Astrocyte (in vitro differentiated cells and primary cell): ENCODE results near the gene PTPMT1. TPM values are rescaled to one million over a fixed set of nuclear protein-coding genes. Genes with fewer than 3 reads are reported as not detected.

Experiments used
- DNase-seq: peaks from one replicate; pipeline ENCODE4 v3.0.0-alpha.2; 2010; ENCODE audit warnings: low read depth
- FAIRE-seq: peaks from 2 replicates; lab custom pipeline; 2011; peaks lifted over from hg19 to GRCh38; lab: Jason Lieb, UNC
- H2AFZ ChIP-seq: 2 replicates; pipeline ENCODE4 v1.6.0; 2012; ENCODE audit warnings: low read depth, low read length, inconsistent platforms
- H3K27ac ChIP-seq: 2 replicates; pipeline ENCODE4 v1.5.1; 2011; ENCODE audit warnings: low read depth, low read length, inconsistent platforms
- H3K27me3 ChIP-seq: 2 replicates; pipeline ENCODE4 v1.6.0; 2011; ENCODE audit warnings: low read length, inconsistent platforms; ENCODE audit not compliant: insufficient read depth
- H3K36me3 ChIP-seq: 2 replicates; pipeline ENCODE4 v1.5.1; 2011; ENCODE audit warnings: low read length, inconsistent platforms; ENCODE audit not compliant: insufficient read depth
- H3K4me1 ChIP-seq: 2 replicates; pipeline ENCODE4 v1.5.1; 2011; ENCODE audit warnings: low read length, inconsistent platforms; ENCODE audit not compliant: insufficient read depth
- H3K4me2 ChIP-seq: 2 replicates; pipeline ENCODE4 v1.6.0; 2012; ENCODE audit warnings: low read length, inconsistent platforms
- H3K4me3 ChIP-seq: 2 replicates; pipeline ENCODE4 v1.5.1; 2011; ENCODE audit warnings: low read depth, mild to moderate bottlenecking, low read length, inconsistent platforms; ENCODE audit not compliant: insufficient read depth
- H3K79me2 ChIP-seq: 2 replicates; pipeline ENCODE4 v1.6.0; 2012; ENCODE audit warnings: mild to moderate bottlenecking, low read length, inconsistent platforms; ENCODE audit not compliant: insufficient read depth
- H3K9ac ChIP-seq: 2 replicates; pipeline ENCODE4 v1.6.0; 2012; ENCODE audit warnings: mild to moderate bottlenecking, low read length, inconsistent platforms
- H3K9me3 ChIP-seq: 2 replicates; pipeline ENCODE4 v1.5.1; 2012; ENCODE audit warnings: low read depth, mild to moderate bottlenecking, low read length, inconsistent platforms; ENCODE audit not compliant: insufficient read depth
- H4K20me1 ChIP-seq: 2 replicates; pipeline ENCODE4 v1.6.0; 2012; ENCODE audit warnings: low read length, inconsistent platforms; ENCODE audit not compliant: insufficient read depth
- H3K27ac Mint-ChIP-seq: one replicate; pipeline ENCODE4 v1.8.0; 2021; ENCODE audit warnings: mild to moderate bottlenecking, mixed read lengths; ENCODE audit not compliant: unreplicated experiment
- H3K27me3 Mint-ChIP-seq: one replicate; pipeline ENCODE4 v1.8.0; 2021; ENCODE audit warnings: low read depth, mixed read lengths; ENCODE audit not compliant: unreplicated experiment
- H3K36me3 Mint-ChIP-seq: one replicate; pipeline ENCODE4 v1.8.0; 2021; ENCODE audit warnings: low read depth, mixed read lengths; ENCODE audit not compliant: unreplicated experiment
- H3K4me1 Mint-ChIP-seq: one replicate; pipeline ENCODE4 v1.8.0; 2021; ENCODE audit warnings: low read depth, mixed read lengths; ENCODE audit not compliant: unreplicated experiment
- H3K4me3 Mint-ChIP-seq: one replicate; pipeline ENCODE4 v1.8.0; 2021; ENCODE audit warnings: mild to moderate bottlenecking, moderate library complexity, mixed read lengths; ENCODE audit not compliant: unreplicated experiment
- H3K9me3 Mint-ChIP-seq: one replicate; pipeline ENCODE4 v1.8.0; 2021; ENCODE audit warnings: mild to moderate bottlenecking, mixed read lengths; ENCODE audit not compliant: unreplicated experiment
- CTCF ChIP-seq: IDR thresholded peaks from 2 replicates; pipeline ENCODE4 v1.5.1; 2011; ENCODE audit warnings: low read depth, mild to moderate bottlenecking, inconsistent platforms, low read length, moderate library complexity; ENCODE audit not compliant: insufficient read depth
- EZH2 ChIP-seq: IDR thresholded peaks from 2 replicates; pipeline ENCODE4 v1.6.1; 2012; ENCODE audit warnings: mild to moderate bottlenecking, low read length, inconsistent platforms; ENCODE audit not compliant: insufficient read depth
- total RNA-seq: library from RNA; stranded (reverse); gene quantifications from 2 replicates; pipeline ENCODE4 v1.2.1, GENCODE V29; 2021

The PTPMT1 gene
- total RNA-seq, 1 donor from 2014 or later, result 32.4 TPM

GRCh38 chr11:47609675-47610074 lies 44.3 kb downstream of the PTPMT1 start:
- no peaks in the 10 kb centered on the region for H4K20me1 ChIP-seq
- Mint-ChIP-seq H3K27me3 (no peaks in the 10 kb centered on the region), H3K4me1 (peaks cover 24% of the 10 kb centered on the region), H3K36me3 (peaks cover 4% of the 10 kb centered on the region), H3K4me3 (no peak overlapping the region), H3K27ac (no peak overlapping the region), H3K9me3 (no peaks in the 10 kb centered on the region)
- H3K79me2 ChIP-seq, result no peaks in the 10 kb centered on the region
- no peak overlapping the region for H3K4me3 ChIP-seq
- no peak for FAIRE-seq
- H3K4me2 ChIP-seq, result no peak overlapping the region
- H3K27ac ChIP-seq, result no peak overlapping the region
- no peaks in the 10 kb centered on the region for H3K36me3 ChIP-seq
- H3K9ac ChIP-seq, result no peak overlapping the region
- no peak for TF ChIP-seq CTCF
- no peak for TF ChIP-seq EZH2
- no peaks in the 10 kb centered on the region for H3K27me3 ChIP-seq
- H2AFZ ChIP-seq, result no peak overlapping the region
- no peak for DNase-seq
- H3K4me1 ChIP-seq, result peaks cover 20% of the 10 kb centered on the region
- H3K9me3 ChIP-seq, result no peaks in the 10 kb centered on the region

- Histone ChIP-seq H2AFZ (no peak overlapping the region), H3K27me3 (no peaks in the 10 kb centered on the region), H3K4me2 (no peak overlapping the region), H3K4me3 (no peak overlapping the region), H4K20me1 (no peaks in the 10 kb centered on the region), H3K36me3 (no peaks in the 10 kb centered on the region), H3K9ac (no peak overlapping the region), H3K79me2 (no peaks in the 10 kb centered on the region), H3K4me1 (peaks cover 20% of the 10 kb centered on the region), H3K9me3 (no peaks in the 10 kb centered on the region), H3K27ac (no peak overlapping the region)
- Mint-ChIP-seq H3K27ac (no peak overlapping the region), H3K4me3 (no peak overlapping the region), H3K4me1 (peaks cover 21% of the 10 kb centered on the region), H3K27me3 (no peaks in the 10 kb centered on the region), H3K36me3 (peaks cover 4% of the 10 kb centered on the region), H3K9me3 (no peaks in the 10 kb centered on the region)
- FAIRE-seq (no peak), DNase-seq (no peak)
- TF ChIP-seq CTCF (no peak), EZH2 (no peak)
Observed at GRCh38 chr11:47611348-47611794, 46.0 kb downstream of the PTPMT1 start.

- Mint-ChIP-seq H3K4me3 (no peak overlapping the region), H3K9me3 (no peaks in the 10 kb centered on the region), H3K36me3 (peaks cover 4% of the 10 kb centered on the region), H3K27ac (no peak overlapping the region), H3K27me3 (no peaks in the 10 kb centered on the region), H3K4me1 (no peaks in the 10 kb centered on the region)
- Histone ChIP-seq H3K27me3 (no peaks in the 10 kb centered on the region), H3K4me1 (peaks cover 10% of the 10 kb centered on the region), H3K27ac (no peak overlapping the region), H3K9me3 (no peaks in the 10 kb centered on the region), H2AFZ (no peak overlapping the region), H3K79me2 (no peaks in the 10 kb centered on the region), H4K20me1 (peaks cover 7% of the 10 kb centered on the region), H3K36me3 (peaks cover 12% of the 10 kb centered on the region), H3K9ac (no peak overlapping the region), H3K4me3 (no peak overlapping the region), H3K4me2 (no peak overlapping the region)
- DNase-seq (no peak), FAIRE-seq (no peak)
- TF ChIP-seq CTCF, result no peak
- TF ChIP-seq EZH2, result no peak
Observed at GRCh38 chr11:47615249-47615648, 49.9 kb downstream of the PTPMT1 start.
